ENCODE measurements around the gene TEAD1. TPM values are rescaled to one million over a fixed set of nuclear protein-coding genes. Genes with fewer than 3 reads are reported as not detected.

The TEAD1 gene
- total RNA-seq, 2 experiments from 2014 or later: 5.6 to 10.8 TPM

- no peak overlapping the region for H3K4me3 ChIP-seq (ENCODE audit: low read depth, low read length, poor library complexity, severe bottlenecking)
- CTCF ChIA-PET (ENCODE audit: unreplicated experiment): no interaction called here
- no peaks in the 10 kb centered on the region for H3K79me2 ChIP-seq (ENCODE audit: insufficient read depth, low read depth, low read length)
- no peaks in the 10 kb centered on the region for H3K9me3 ChIP-seq (ENCODE audit: low read length)
- intact Hi-C loops (cut with micrococcal nuclease; ENCODE audit: unreplicated experiment): no loop called here
- H4K20me1 ChIP-seq (ENCODE audit: insufficient read depth, low read length): no peaks in the 10 kb centered on the region
- no peak for DNase-seq (ENCODE audit: low spot score)
- H3K4me1 ChIP-seq (ENCODE audit: insufficient read depth, low read length, poor library complexity, severe bottlenecking): peaks cover 13% of the 10 kb centered on the region
- TF ChIP-seq EZH2phosphoT487 (IDR thresholded peaks at IDR 0.05; ENCODE audit: borderline replicate concordance, low read depth, low read length): no peak
- no peak for TF ChIP-seq CTCF (conservative IDR thresholded peaks at IDR 0.05; ENCODE audit: low read length)
- no peak overlapping the region for H2AFZ ChIP-seq (ENCODE audit: low read length)
- H3K4me2 ChIP-seq (ENCODE audit: low read length): no peak overlapping the region
- BruUV-seq (replicated peaks): no TSS peak
- no peak overlapping the region for H3K27ac ChIP-seq (ENCODE audit: low read depth, low read length, poor library complexity, severe bottlenecking)
- H3K36me3 ChIP-seq (ENCODE audit: insufficient read depth, low read length): no peaks in the 10 kb centered on the region
- H3K9me2 ChIP-seq (ENCODE audit: insufficient read depth, low read length): no peaks in the 10 kb centered on the region
- POLR2A ChIA-PET: no interaction called here
Observed at GRCh38 chr11:12687216-12687623, 13.0 kb downstream of the TEAD1 start.

DNA sequence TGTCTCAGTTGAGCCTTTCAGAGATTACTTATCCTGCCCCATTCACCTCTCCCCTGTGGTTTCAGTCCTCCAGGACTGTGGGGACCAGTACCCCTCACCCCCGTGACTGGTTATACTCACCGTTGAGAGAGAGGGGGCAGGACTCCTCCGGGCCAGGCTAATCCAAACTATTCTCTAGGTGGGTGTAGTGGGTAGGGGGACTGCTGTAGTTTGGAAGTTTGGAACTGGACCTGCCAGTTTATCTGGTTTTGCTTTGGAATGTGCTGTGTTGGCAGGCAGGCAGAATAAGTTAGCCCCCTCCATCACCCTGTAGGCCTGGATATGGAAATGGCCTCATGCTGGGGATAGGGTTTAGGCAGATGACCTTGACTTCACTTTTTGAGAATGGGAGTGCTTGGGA lies 13.5 kb downstream of the TEAD1 start:
- Histone ChIP-seq H3K9me2 (ENCODE audit: insufficient read depth, low read length) (no peaks in the 10 kb centered on the region), H3K79me2 (ENCODE audit: insufficient read depth, low read depth, low read length) (no peaks in the 10 kb centered on the region), H3K4me1 (ENCODE audit: insufficient read depth, low read length, poor library complexity, severe bottlenecking) (peaks cover 18% of the 10 kb centered on the region), H3K4me3 (ENCODE audit: low read depth, low read length, poor library complexity, severe bottlenecking) (no peak overlapping the region), H2AFZ (ENCODE audit: low read length) (no peak overlapping the region), H3K27ac (ENCODE audit: low read depth, low read length, poor library complexity, severe bottlenecking) (no peak overlapping the region), H3K36me3 (ENCODE audit: insufficient read depth, low read length) (no peaks in the 10 kb centered on the region), H3K9me3 (ENCODE audit: low read length) (no peaks in the 10 kb centered on the region), H4K20me1 (ENCODE audit: insufficient read depth, low read length) (no peaks in the 10 kb centered on the region), H3K4me2 (ENCODE audit: low read length) (no peak overlapping the region)
- POLR2A ChIA-PET: no interaction called here
- intact Hi-C loops (cut with micrococcal nuclease; ENCODE audit: unreplicated experiment): no loop called here
- no peak for DNase-seq (ENCODE audit: low spot score)
- TF ChIP-seq CTCF (conservative IDR thresholded peaks at IDR 0.05; ENCODE audit: low read length): no peak
- CTCF ChIA-PET (ENCODE audit: unreplicated experiment): no interaction called here
- BruUV-seq (replicated peaks): no TSS peak

GRCh38 chr11:12689029-12689755 lies 15.0 kb downstream of the TEAD1 start:
- Histone ChIP-seq H3K79me2 (ENCODE audit: insufficient read depth, low read depth, low read length) (no peaks in the 10 kb centered on the region), H4K20me1 (ENCODE audit: insufficient read depth, low read length) (no peaks in the 10 kb centered on the region), H3K27ac (ENCODE audit: low read depth, low read length, poor library complexity, severe bottlenecking) (no peak overlapping the region), H3K9me3 (ENCODE audit: low read length) (no peaks in the 10 kb centered on the region), H3K4me2 (ENCODE audit: low read length) (no peak overlapping the region), H3K36me3 (ENCODE audit: insufficient read depth, low read length) (no peaks in the 10 kb centered on the region), H3K4me3 (ENCODE audit: low read depth, low read length, poor library complexity, severe bottlenecking) (no peak overlapping the region), H2AFZ (ENCODE audit: low read length) (no peak overlapping the region), H3K9me2 (ENCODE audit: insufficient read depth, low read length) (no peaks in the 10 kb centered on the region), H3K4me1 (ENCODE audit: insufficient read depth, low read length, poor library complexity, severe bottlenecking) (peaks cover 32% of the 10 kb centered on the region)
- ChIA-PET CTCF (ENCODE audit: unreplicated experiment) (no interaction called here), POLR2A (interaction anchor here (0.6 to 0.7 kb wide), 2 partner anchors 46 to 331 kb away, joined by 3 to 5 read pairs; no protein-coding TSS in a partner anchor)
- intact Hi-C loops (cut with micrococcal nuclease; ENCODE audit: unreplicated experiment): no loop called here
- no peak for DNase-seq (ENCODE audit: low spot score)
- TF ChIP-seq EZH2phosphoT487 (IDR thresholded peaks at IDR 0.05; ENCODE audit: borderline replicate concordance, low read depth, low read length) (no peak), CTCF (conservative IDR thresholded peaks at IDR 0.05; ENCODE audit: low read length) (no peak)
- no TSS peak for BruUV-seq (replicated peaks)
